ENCODE data around the gene GLP2R.

Gene GLP2R

DNA sequence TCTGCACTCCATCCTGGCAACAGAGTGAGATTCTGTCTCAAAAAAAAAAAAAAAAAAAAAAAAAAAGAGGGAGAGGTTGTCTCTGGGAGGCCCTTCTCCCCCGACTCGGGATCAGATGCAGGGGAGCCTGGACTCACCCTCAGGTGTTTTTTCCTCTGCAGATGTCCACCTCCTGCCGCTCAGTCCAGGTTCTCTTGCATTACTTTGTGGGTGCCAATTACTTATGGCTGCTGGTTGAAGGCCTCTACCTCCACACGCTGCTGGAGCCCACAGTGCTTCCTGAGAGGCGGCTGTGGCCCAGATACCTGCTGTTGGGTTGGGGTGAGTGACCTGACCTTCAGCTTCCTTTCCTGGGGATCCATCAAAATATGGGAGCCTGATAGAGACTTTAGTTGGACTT, 34.1 kb downstream of the GLP2R start:
- no peak for DNase-seq (ENCODE audit: low spot score)

DNA sequence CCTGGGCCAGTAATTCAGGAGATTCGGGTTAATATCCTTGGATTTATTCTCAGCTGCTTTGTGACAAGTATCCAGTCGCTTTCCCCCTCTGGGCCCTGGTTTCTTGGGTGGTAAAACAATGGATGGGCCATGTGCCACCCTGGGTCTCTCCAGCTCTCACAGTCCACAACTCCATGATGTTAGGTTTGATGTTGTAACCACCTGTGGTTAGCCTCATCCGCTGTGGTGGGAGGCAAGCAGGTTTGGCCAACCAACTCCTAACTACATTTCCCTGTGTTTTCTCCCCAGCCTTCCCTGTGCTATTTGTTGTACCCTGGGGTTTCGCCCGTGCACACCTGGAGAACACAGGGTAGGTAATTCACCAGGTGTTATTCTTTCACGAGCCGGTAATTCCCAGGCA, 35.1 kb downstream of the GLP2R start:
- no peak for DNase-seq (ENCODE audit: low spot score)

- no peak for DNase-seq (ENCODE audit: low spot score)
Observed at GRCh38 chr17:9862220-9862619, 36.5 kb downstream of the GLP2R start.

- DNase-seq (ENCODE audit: low spot score): no peak
Observed at GRCh38 chr17:9862949-9863348, 37.2 kb downstream of the GLP2R start.

GRCh38 chr17:9865586-9865985, 39.9 kb downstream of the GLP2R start:
- no peak for DNase-seq (ENCODE audit: low spot score)

DNA sequence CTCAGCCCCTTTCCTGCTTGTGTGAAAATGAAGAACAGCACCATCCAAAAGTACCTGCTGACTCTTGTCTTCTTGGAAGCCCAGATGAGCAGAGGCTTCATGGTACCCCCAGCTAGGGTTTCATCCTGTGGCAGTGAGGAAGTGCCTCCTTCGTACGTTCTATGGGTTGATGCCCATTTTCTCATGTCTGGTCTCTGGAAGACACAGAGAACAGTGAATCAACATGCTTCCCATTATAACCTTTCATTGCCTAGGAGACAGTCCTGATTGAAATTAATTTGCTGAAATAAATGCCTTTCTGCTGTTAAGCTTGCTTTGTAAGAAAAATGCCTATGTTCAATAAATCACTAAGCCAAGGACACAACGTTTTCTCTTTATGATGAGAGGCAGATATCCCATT, 42.8 kb downstream of the GLP2R start:
- DNase-seq (ENCODE audit: low spot score): no peak

DNA sequence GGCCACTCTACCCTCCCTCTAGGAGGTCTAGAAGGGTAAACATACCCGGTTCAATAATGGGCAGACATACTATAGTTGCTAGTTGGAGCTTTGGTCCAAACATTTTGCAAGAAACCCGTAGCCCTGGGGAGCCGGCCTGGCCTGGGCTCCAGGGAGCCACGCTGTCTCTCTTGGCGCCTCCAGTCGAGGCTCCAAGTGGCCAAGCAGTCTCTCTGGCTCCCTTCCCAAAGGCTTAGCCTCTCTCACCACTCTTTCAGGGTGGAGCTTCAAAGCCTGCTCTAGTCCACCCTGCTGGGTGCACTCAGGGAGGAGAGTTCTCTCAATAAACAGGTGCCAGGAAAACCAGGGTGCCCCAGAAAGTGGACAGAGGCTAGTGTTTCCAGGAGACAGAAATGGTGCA, 47.1 kb downstream of the GLP2R start:
- no peak for DNase-seq (ENCODE audit: low spot score)

GRCh38 chr17:9874722-9875121, 49.0 kb downstream of the GLP2R start:
- no peak for DNase-seq (ENCODE audit: low spot score)

- DNase-seq (ENCODE audit: low spot score): no peak
Observed at GRCh38 chr17:9875441-9875840, 49.7 kb downstream of the GLP2R start.

GRCh38 chr17:9878356-9878755, 52.6 kb downstream of the GLP2R start:
- DNase-seq (ENCODE audit: low spot score): no peak

DNA sequence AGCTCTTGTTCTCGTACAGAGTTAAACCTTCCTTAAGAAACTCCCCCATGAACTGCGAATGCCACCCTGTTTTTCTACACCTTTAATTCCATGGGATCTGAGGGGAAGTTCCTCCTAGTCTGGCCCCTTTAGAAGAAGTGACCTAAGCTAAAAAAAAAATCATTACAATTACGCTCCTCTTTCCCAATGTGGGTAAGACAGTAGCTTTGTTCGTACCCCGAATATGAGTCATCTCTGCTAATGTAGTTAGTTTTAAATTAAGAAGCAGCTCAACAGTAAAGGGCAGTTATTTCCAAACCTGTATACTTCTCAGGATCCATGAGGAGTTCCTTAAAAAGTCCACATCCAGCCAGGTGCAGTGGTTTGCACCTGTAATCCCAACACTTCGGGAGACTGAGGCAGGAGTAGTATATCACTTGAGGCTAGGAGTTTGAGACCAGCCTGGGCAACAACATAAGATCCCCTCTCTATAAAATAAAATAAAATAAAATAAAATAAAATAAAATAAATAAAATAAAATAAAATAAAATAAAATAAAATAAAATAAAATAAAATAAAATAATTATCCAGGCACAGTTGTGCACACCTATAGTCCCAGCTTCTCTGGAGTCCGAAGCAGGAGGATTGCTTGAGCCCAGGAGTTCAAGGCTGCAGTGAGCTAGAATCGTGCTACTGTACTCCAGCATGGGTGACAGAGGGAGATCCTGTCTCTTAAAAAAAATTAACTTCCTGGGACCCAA, 53.2 kb downstream of the GLP2R start:
- no peak for DNase-seq (ENCODE audit: low spot score)

GRCh38 chr17:9880582-9880999, 54.9 kb downstream of the GLP2R start:
- DNase-seq (ENCODE audit: low spot score): no peak

GRCh38 chr17:9883451-9883850, 57.7 kb downstream of the GLP2R start:
- DNase-seq (ENCODE audit: low spot score): no peak

GRCh38 chr17:9886141-9886930, 60.6 kb downstream of the GLP2R start:
- no peak for DNase-seq (ENCODE audit: low spot score)

DNA sequence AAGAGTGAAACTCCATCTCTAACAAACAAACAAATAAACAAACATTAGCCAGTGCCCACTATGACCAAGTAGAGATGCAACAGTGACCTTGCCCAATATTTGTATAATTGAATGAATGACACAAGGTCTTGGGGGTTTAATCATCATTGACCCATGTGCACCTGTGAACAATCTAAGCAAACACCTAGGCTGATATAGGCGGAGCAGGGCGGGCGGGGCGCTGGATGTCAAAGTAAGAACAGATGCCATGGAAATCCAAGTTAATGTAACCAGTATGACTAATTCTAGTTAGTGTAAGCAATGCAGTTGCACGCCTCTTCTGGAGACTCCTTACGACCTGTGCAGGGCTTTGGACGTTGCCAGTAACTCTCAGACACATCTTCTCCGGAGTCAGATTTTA, 61.8 kb downstream of the GLP2R start:
- DNase-seq (ENCODE audit: low spot score): no peak

GRCh38 chr17:9890124-9890523, 64.4 kb downstream of the GLP2R start:
- DNase-seq (ENCODE audit: low spot score): no peak

DNA sequence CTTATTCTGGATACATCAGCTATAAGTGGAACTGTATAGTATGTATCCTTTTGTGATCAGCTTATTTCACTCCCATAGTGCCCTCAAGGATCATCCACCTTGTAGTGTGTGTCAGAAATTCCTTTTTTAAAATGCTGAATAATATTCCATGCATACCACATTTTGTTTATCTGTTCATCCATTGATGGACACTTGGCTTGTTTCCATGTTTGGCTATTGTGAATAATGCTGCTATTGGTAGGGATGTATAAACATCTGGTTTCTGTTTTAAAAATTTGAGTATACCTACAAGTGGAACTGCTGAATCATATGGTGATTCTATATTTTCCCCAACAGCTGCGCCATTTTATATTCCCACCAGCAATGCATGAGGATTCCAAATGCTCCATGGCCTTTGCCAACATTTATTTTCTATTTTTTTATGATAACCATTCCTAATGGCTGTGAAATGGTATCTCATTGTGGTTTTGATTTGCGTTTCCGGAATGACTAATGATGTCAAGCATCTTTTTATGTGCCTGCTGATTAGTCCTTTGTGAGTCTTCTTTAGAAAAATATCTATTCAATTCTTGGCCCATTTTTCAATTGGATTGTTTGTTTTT, 67.8 kb downstream of the GLP2R start:
- no peak for DNase-seq (ENCODE audit: low spot score)

DNA sequence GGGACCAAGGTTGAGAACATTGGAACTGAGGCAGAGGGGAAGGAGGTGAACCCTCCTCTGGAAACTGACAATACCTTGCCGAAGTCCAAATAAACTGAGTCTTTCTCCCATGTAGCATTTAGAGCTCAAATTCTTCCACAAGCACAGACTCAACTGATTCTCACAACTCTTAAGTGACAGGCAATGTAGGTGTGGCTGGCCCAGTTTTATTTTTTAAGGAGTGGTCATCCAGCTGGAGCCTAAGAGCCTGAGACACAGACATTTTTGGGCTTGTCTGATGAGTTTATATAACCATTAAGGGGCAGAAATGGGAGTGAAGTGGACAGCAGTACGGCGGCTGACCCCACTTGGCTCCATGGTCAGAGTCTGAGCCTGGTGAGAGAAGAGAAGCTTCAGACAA, 68.5 kb downstream of the GLP2R start:
- DNase-seq (ENCODE audit: low spot score): no peak

DNA sequence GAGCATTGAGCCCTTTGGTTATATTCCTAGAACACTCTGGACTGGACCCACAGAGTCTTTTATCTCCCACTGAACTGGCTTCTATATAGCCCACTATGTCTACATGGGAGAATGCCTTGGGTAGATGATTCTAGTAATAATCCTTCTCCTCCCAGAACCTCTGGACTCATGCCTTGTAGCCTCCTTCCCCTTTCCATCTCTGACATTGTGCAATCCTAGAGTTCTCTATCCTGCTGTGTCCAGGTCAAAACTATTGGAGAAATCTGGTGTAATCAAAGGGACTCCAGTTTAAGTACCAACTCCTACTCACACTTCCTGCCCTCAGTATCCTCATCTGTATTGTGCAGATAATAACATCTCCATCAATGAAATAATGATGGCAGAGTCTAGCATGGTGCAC, 70.2 kb downstream of the GLP2R start:
- DNase-seq (ENCODE audit: low spot score): no peak

DNA sequence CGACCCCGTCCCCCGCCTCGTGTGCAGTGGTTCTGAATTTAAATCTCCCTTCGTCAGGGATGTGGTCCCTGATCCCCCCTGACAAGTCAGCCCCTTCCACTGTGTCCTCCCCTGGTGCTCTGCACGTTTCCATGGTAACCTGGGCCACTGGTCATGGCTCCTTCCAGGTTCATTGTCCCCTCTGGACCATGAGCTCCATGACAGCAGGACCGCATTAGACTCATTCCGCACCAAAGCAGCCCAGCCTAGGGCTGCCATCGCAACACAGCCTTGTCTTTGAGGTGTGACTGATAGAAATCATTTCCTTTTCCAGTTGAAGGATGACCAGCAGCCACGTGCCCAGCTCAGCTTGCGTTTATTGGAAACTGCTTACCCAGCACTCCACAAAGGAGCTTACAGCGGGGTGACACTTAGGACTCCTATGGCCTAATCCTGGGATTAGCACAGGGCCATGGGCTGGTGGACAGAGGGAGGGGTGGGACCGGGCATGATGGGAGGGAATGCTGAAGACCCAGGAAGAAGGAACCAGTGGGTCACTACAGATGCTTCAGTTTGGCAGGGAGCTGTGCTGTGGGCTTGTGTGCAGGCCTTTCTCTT, 71.7 kb downstream of the GLP2R start:
- DNase-seq (ENCODE audit: low spot score): no peak

- DNase-seq (ENCODE audit: low spot score): no peak
Observed at GRCh38 chr17:9898812-9899211, 73.1 kb downstream of the GLP2R start.

GRCh38 chr17:9899280-9900043, 73.7 kb downstream of the GLP2R start:
- no peak for DNase-seq (ENCODE audit: low spot score)
